Measurements from ENCODE around the gene ANKRD11.

ANKRD11 gene

GRCh38 chr16:89482150-89482816 is 8.1 kb downstream of the ANKRD11 start:
- no peak overlapping the region for H2AFZ ChIP-seq (ENCODE audit: low read length)
- TF ChIP-seq, protein P1, sequence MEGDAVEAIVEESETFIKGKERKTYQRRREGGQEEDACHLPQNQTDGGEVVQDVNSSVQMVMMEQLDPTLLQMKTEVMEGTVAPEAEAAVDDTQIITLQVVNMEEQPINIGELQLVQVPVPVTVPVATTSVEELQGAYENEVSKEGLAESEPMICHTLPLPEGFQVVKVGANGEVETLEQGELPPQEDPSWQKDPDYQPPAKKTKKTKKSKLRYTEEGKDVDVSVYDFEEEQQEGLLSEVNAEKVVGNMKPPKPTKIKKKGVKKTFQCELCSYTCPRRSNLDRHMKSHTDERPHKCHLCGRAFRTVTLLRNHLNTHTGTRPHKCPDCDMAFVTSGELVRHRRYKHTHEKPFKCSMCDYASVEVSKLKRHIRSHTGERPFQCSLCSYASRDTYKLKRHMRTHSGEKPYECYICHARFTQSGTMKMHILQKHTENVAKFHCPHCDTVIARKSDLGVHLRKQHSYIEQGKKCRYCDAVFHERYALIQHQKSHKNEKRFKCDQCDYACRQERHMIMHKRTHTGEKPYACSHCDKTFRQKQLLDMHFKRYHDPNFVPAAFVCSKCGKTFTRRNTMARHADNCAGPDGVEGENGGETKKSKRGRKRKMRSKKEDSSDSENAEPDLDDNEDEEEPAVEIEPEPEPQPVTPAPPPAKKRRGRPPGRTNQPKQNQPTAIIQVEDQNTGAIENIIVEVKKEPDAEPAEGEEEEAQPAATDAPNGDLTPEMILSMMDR (conservative IDR thresholded peaks at IDR 0.05; ENCODE audit: low read length), result no peak
- no peak for TF ChIP-seq EZH2phosphoT487 (IDR thresholded peaks at IDR 0.05; ENCODE audit: borderline replicate concordance)
- no peak overlapping the region for H3K4me3 ChIP-seq (ENCODE audit: low read length, poor library complexity, severe bottlenecking)
- H3K9ac ChIP-seq (ENCODE audit: low read depth, low read length, poor library complexity, severe bottlenecking), result no peak overlapping the region
- peaks cover 80% of the 10 kb centered on the region for H4K20me1 ChIP-seq (ENCODE audit: insufficient read depth, low read length, poor library complexity, severe bottlenecking)
- H3K36me3 ChIP-seq (ENCODE audit: insufficient read depth, low read length), result no peaks in the 10 kb centered on the region
- no peak overlapping the region for H3K4me2 ChIP-seq (ENCODE audit: low read depth, low read length, poor library complexity, severe bottlenecking)
- no peaks in the 10 kb centered on the region for H3K9me3 ChIP-seq (ENCODE audit: insufficient read depth, low read depth, low read length)
- no peaks in the 10 kb centered on the region for H3K27me3 ChIP-seq (ENCODE audit: insufficient read depth, low read length, poor library complexity, severe bottlenecking)
- H3K79me2 ChIP-seq (ENCODE audit: insufficient read depth, low read length), result peaks cover 97% of the 10 kb centered on the region
- peaks cover 26% of the 10 kb centered on the region for H3K4me1 ChIP-seq (ENCODE audit: insufficient read depth, low read length, poor library complexity, severe bottlenecking)
- H3K9me2 ChIP-seq (replicated peaks; ENCODE audit: low read depth, low read length), result no peaks in the 10 kb centered on the region
- H3F3A ChIP-seq (ENCODE audit: low read depth), result no peaks in the 10 kb centered on the region

DNA sequence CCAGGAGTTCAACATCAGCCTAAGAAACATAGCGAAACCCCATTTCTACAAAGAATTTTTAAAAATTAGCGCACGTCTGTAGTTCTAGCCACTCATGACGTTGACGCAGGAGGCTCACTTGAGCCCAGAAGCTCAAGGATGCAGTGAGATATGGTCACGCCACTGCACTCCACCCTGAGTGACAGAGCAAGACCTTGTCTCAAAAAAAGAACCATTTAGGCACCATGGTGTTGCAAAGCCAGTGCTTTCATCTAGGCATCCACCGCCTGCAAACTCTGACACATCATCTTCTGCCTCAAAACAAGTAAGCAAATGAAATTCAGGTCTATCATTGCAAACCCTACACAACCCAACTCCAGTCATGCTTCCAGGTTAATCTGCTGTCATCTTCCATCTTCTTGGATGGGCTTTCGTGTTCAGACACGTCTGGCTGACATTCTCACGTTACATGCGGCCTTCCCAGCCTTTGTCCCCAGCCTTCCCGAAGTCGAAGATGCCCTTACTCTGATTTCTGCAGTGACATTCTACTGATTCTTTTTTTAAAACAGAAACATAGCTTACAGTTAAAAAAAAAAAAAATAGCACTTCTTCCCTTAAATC is 8.9 kb downstream of the ANKRD11 start:
- Histone ChIP-seq H3K4me3 (ENCODE audit: low read length, poor library complexity, severe bottlenecking) (no peak overlapping the region), H3K27me3 (ENCODE audit: insufficient read depth, low read length, poor library complexity, severe bottlenecking) (no peaks in the 10 kb centered on the region), H4K20me1 (ENCODE audit: insufficient read depth, low read length, poor library complexity, severe bottlenecking) (peaks cover 81% of the 10 kb centered on the region)

DNA sequence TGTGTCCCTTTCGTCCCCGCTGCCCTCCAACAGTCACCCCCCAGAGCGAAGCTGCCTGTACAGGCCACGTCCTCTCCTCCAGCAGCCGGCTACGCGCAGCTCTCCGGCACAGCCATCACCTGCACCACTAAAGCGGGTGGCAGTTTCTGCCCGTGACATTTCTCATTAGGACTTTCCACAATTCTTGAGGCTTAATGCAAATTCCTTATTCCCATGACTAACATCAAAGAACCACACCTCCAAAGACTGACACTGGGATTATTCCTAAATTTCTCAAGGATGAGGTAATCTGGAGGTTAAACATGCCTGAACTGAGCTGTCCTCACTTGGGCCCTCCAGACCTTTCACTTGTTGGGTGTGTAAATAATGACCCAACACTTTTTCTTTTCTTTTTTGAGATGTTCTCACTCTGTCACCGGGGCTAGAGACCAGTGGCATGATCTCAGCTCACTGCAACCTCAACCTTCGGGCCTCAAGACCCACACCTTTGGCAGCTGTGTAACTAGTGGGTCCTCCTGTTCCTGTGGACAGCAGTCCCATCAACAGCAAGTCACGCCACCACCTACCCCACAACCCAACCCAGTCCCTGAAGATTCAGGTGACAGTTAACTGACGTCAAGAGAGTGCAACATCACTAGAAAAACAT is 11.7 kb downstream of the ANKRD11 start:
- H3K9ac ChIP-seq (ENCODE audit: low read depth, low read length, poor library complexity, severe bottlenecking), result no peak overlapping the region
- no peaks in the 10 kb centered on the region for H3K27me3 ChIP-seq (ENCODE audit: insufficient read depth, low read length, poor library complexity, severe bottlenecking)
- peaks cover 7% of the 10 kb centered on the region for H3K4me1 ChIP-seq (ENCODE audit: insufficient read depth, low read length, poor library complexity, severe bottlenecking)
- TF ChIP-seq, protein P1 (conservative IDR thresholded peaks at IDR 0.05; ENCODE audit: low read length), result no peak
- TF ChIP-seq EZH2phosphoT487 (IDR thresholded peaks at IDR 0.05; ENCODE audit: borderline replicate concordance), result no peak
- peaks cover 78% of the 10 kb centered on the region for H4K20me1 ChIP-seq (ENCODE audit: insufficient read depth, low read length, poor library complexity, severe bottlenecking)
- H3K4me2 ChIP-seq (ENCODE audit: low read depth, low read length, poor library complexity, severe bottlenecking), result no peak overlapping the region
- H3K79me2 ChIP-seq (ENCODE audit: insufficient read depth, low read length), result peaks cover 97% of the 10 kb centered on the region
- H3K36me3 ChIP-seq (ENCODE audit: insufficient read depth, low read length), result no peaks in the 10 kb centered on the region
- no peaks in the 10 kb centered on the region for H3K9me3 ChIP-seq (ENCODE audit: insufficient read depth, low read depth, low read length)
- H3F3A ChIP-seq (ENCODE audit: low read depth), result no peaks in the 10 kb centered on the region
- H3K4me3 ChIP-seq (ENCODE audit: low read length, poor library complexity, severe bottlenecking), result no peak overlapping the region
- H2AFZ ChIP-seq (ENCODE audit: low read length), result no peak overlapping the region
- H3K9me2 ChIP-seq (replicated peaks; ENCODE audit: low read depth, low read length), result no peaks in the 10 kb centered on the region

More for the DNA sequence above, 8.9 kb downstream of the ANKRD11 start:
- no peaks in the 10 kb centered on the region for H3K9me3 ChIP-seq (ENCODE audit: insufficient read depth, low read depth, low read length)
- H3K79me2 ChIP-seq (ENCODE audit: insufficient read depth, low read length), result peaks cover 97% of the 10 kb centered on the region
- no peaks in the 10 kb centered on the region for H3K9me2 ChIP-seq (replicated peaks; ENCODE audit: low read depth, low read length)
- H3F3A ChIP-seq (ENCODE audit: low read depth), result no peaks in the 10 kb centered on the region
- no peaks in the 10 kb centered on the region for H3K36me3 ChIP-seq (ENCODE audit: insufficient read depth, low read length)
- H2AFZ ChIP-seq (ENCODE audit: low read length), result no peak overlapping the region
- H3K4me2 ChIP-seq (ENCODE audit: low read depth, low read length, poor library complexity, severe bottlenecking), result no peak overlapping the region
- TF ChIP-seq, protein P1 (conservative IDR thresholded peaks at IDR 0.05; ENCODE audit: low read length), result no peak
- TF ChIP-seq EZH2phosphoT487 (IDR thresholded peaks at IDR 0.05; ENCODE audit: borderline replicate concordance), result no peak
- no peak overlapping the region for H3K9ac ChIP-seq (ENCODE audit: low read depth, low read length, poor library complexity, severe bottlenecking)
- H3K4me1 ChIP-seq (ENCODE audit: insufficient read depth, low read length, poor library complexity, severe bottlenecking), result peaks cover 25% of the 10 kb centered on the region

All from Loucy (cell line).